ENCODE data around the gene FAM83D.

FAM83D gene

GRCh38 chr20:38941726-38942389, 15.6 kb downstream of the FAM83D start:
- TF ChIP-seq NFIC (IDR thresholded peaks at IDR 0.05), result no peak
- TF ChIP-seq USF1 (IDR thresholded peaks at IDR 0.05), result no peak
- no peak for TF ChIP-seq CEBPB (IDR thresholded peaks at IDR 0.05)
- no peak for TF ChIP-seq TAF1 (IDR thresholded peaks at IDR 0.05; ENCODE audit: low read depth)
- no peak for TF ChIP-seq ZBTB7A (IDR thresholded peaks at IDR 0.05; ENCODE audit: low read depth)
- no peak for TF ChIP-seq RAD21 (IDR thresholded peaks at IDR 0.05; ENCODE audit: low read depth)
- no peak for TF ChIP-seq YY1 (IDR thresholded peaks at IDR 0.05; ENCODE audit: low read depth)
- no peak for TF ChIP-seq TCF12 (IDR thresholded peaks at IDR 0.05; ENCODE audit: low read depth)
- TF ChIP-seq FOXM1 (IDR thresholded peaks at IDR 0.05; ENCODE audit: borderline replicate concordance, low read depth), result no peak
- TF ChIP-seq CREB1 (IDR thresholded peaks at IDR 0.05; ENCODE audit: low read depth), result no peak
- no peak for TF ChIP-seq REST (IDR thresholded peaks at IDR 0.05; ENCODE audit: low read depth)
- TF ChIP-seq EGR1 (IDR thresholded peaks at IDR 0.05), result no peak
- TF ChIP-seq MAX (IDR thresholded peaks at IDR 0.05), result no peak
- TF ChIP-seq TEAD4 (IDR thresholded peaks at IDR 0.05), result no peak
- no peak for TF ChIP-seq EP300 (IDR thresholded peaks at IDR 0.05; ENCODE audit: borderline replicate concordance)

GRCh38 chr20:38945012-38945411, 18.8 kb downstream of the FAM83D start:
- no peak for TF ChIP-seq CEBPB (IDR thresholded peaks at IDR 0.05)
- TF ChIP-seq EGR1 (IDR thresholded peaks at IDR 0.05), result no peak
- no peak for TF ChIP-seq EP300 (IDR thresholded peaks at IDR 0.05; ENCODE audit: borderline replicate concordance)
- no peak for TF ChIP-seq RAD21 (IDR thresholded peaks at IDR 0.05; ENCODE audit: low read depth)
- no peak for TF ChIP-seq CREB1 (IDR thresholded peaks at IDR 0.05; ENCODE audit: low read depth)
- no peak for TF ChIP-seq REST (IDR thresholded peaks at IDR 0.05; ENCODE audit: low read depth)
- no peak for TF ChIP-seq MAX (IDR thresholded peaks at IDR 0.05)
- TF ChIP-seq USF1 (IDR thresholded peaks at IDR 0.05), result no peak
- no peak for TF ChIP-seq YY1 (IDR thresholded peaks at IDR 0.05; ENCODE audit: low read depth)
- no peak for TF ChIP-seq TCF12 (IDR thresholded peaks at IDR 0.05; ENCODE audit: low read depth)
- TF ChIP-seq ZBTB7A (IDR thresholded peaks at IDR 0.05; ENCODE audit: low read depth), result no peak
- TF ChIP-seq TAF1 (IDR thresholded peaks at IDR 0.05; ENCODE audit: low read depth), result no peak
- TF ChIP-seq TEAD4 (IDR thresholded peaks at IDR 0.05), result no peak
- TF ChIP-seq FOXM1 (IDR thresholded peaks at IDR 0.05; ENCODE audit: borderline replicate concordance, low read depth), result no peak

- TF ChIP-seq TEAD4 (IDR thresholded peaks at IDR 0.05), result no peak
- TF ChIP-seq CEBPB (IDR thresholded peaks at IDR 0.05), result no peak
- no peak for TF ChIP-seq USF1 (IDR thresholded peaks at IDR 0.05)
- no peak for TF ChIP-seq TAF1 (IDR thresholded peaks at IDR 0.05; ENCODE audit: low read depth)
- TF ChIP-seq TCF12 (IDR thresholded peaks at IDR 0.05; ENCODE audit: low read depth), result no peak
- TF ChIP-seq RAD21 (IDR thresholded peaks at IDR 0.05; ENCODE audit: low read depth), result no peak
- no peak for TF ChIP-seq EGR1 (IDR thresholded peaks at IDR 0.05)
- TF ChIP-seq REST (IDR thresholded peaks at IDR 0.05; ENCODE audit: low read depth), result no peak
- TF ChIP-seq MAX (IDR thresholded peaks at IDR 0.05), result no peak
- no peak for TF ChIP-seq YY1 (IDR thresholded peaks at IDR 0.05; ENCODE audit: low read depth)
- TF ChIP-seq FOXM1 (IDR thresholded peaks at IDR 0.05; ENCODE audit: borderline replicate concordance, low read depth), result no peak
- no peak for TF ChIP-seq EP300 (IDR thresholded peaks at IDR 0.05; ENCODE audit: borderline replicate concordance)
- no peak for TF ChIP-seq NFIC (IDR thresholded peaks at IDR 0.05)
- TF ChIP-seq ZBTB7A (IDR thresholded peaks at IDR 0.05; ENCODE audit: low read depth), result no peak
- no peak for TF ChIP-seq CREB1 (IDR thresholded peaks at IDR 0.05; ENCODE audit: low read depth)
Observed at GRCh38 chr20:38946836-38947235, 20.6 kb downstream of the FAM83D start.

Measured in Ishikawa (cell line).